Measurements from ENCODE around the gene NHEJ1. TPM values are rescaled to one million over a fixed set of nuclear protein-coding genes. Genes with fewer than 3 reads are reported as not detected.

The NHEJ1 gene
- polyA plus RNA-seq, 3 donors, result 19.5 to 22.6 (median 20.4) TPM

- DNase-seq (ENCODE audit: low read depth in 3 of 3, low spot score in 2 of 3), result no peak
Measured at GRCh38 chr2:219183151-219183772, 22.6 kb upstream of the NHEJ1 start.

- DNase-seq (ENCODE audit: low read depth in 3 of 3, low spot score in 2 of 3), result no peak
Measured at GRCh38 chr2:219182331-219183150, 21.9 kb upstream of the NHEJ1 start.

DNA sequence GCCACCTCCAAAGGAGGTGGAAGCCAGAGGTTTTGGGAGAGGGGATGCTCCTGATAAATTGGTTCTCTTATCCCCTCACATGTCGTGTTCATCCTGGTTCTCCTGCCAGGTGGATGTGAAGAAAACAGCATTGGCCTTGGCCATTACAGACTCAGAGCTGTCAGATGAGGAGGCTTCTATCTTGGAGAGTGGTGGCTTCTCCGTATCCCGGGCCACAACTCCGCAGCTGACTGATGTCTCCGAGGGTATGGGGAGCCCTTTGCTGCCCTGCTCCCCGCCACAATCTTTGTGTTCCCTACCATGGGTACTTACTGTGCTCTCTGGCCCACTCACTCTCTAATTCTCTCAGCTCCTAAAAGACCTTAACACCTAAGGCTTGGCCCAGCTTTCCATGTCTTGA lies 20.9 kb upstream of the NHEJ1 start:
- DNase-seq (ENCODE audit: low read depth in 3 of 3, low spot score in 2 of 3), result no peak

GRCh38 chr2:219180961-219181360 lies 20.3 kb upstream of the NHEJ1 start:
- DNase-seq (ENCODE audit: low read depth in 3 of 3, low spot score in 2 of 3), result no peak

DNA sequence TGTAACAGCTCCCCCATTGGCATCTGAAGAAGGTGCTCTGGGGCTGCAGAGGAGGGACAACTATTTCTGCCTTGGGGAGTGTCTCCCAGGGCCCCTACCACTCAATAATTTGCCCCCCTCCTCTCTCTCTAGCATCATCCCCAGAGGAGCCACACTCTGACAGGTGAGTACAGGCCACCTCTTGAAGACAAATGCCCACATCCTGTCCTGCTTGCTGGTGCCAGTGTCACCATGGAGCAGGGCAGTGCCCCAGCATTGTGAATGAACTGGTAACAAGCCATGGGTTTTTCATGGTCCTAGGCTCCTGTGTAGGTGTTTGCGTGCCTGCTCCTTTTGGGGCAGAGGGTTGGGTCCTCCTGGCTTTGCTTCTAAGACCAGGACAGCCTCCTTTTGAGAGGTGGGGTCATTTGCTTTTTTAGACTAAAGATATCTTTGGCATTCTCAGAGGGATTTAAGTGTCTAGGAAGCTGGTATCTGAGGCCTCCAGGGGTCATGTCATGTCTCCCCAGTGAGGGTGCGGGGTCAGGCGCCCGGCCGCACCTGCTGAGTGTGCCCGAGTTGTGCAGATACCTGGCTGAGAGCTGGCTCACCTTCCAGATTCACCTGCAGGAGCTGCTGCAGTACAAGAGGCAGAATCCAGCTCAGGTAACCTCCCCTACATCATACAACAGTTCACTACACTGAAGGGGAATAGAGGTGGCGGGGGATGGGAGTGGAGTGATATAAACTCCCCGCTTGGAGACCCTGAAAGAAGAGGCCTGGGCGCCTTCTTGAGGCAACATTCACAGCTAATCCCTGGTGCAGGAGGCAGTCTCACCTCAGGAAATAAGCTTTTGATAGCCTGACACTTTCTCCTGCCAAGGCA lies 19.2 kb upstream of the NHEJ1 start:
- no peak for DNase-seq (ENCODE audit: low read depth in 3 of 3, low spot score in 2 of 3)

DNA sequence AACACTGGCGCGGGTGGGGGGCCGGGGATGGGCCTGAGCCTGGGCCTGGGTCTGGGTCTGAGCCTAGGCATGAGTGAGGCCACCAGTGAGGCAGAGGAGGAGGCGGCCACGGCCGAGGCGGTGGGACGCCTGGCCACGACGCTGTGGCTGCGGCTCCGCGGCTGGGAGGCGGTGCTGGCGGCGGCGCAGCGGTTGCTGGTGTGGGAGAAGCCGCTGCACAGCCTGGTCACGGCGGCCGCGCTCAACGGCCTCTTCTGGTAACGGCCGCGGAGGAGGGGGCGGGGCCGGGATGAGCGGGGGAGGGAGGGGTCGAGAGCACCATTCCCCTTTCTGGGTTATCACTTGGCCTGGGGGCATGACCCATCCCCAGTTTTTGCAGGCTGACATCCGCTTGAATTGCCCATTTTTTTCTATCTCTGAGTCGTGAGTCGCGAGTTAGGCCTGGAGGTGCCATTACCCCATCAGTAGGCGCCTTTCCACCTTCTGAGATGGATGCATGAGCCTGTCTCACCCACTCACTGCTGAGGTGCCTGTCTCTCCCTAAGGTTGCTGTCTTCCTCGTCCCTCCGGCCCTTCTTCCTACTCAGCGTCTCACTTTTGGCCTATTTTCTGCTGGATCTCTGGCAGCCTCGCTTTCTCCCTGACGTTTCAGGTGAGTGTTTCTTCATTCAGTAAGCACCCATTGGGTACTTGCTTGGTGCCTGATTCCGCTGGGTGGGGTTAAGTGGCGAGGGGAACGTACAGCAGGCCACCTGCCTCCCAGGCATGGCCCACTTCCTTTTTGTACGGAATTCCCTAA lies 18.0 kb upstream of the NHEJ1 start:
- DNase-seq (ENCODE audit: low read depth in 3 of 3, low spot score in 2 of 3), result no peak

GRCh38 chr2:219177552-219178376 lies 17.1 kb upstream of the NHEJ1 start, which contains the start of gene RETREG2:
TSS of gene RETREG2 (plus strand) at chr2:219178275. CDS start at chr2:219178353, 78 bp downstream.
- DNase-seq (ENCODE audit: low read depth in 3 of 3, low spot score in 2 of 3), result peak; percentile 72 to 76 (median 75)

GRCh38 chr2:219176818-219177551 lies 16.4 kb upstream of the NHEJ1 start, which contains the start of gene CNPPD1:
TSS of gene CNPPD1 (minus strand) at chr2:219176925. CDS start at chr2:219176828, 97 bp downstream.
- peak in 2 of 3 donors; percentile 51 to 57 for DNase-seq (ENCODE audit: low read depth in 3 of 3, low spot score in 2 of 3)

GRCh38 chr2:219175928-219176817 lies 15.6 kb upstream of the NHEJ1 start:
- DNase-seq (ENCODE audit: low read depth in 3 of 3, low spot score in 2 of 3), result peak in 1 of 3 donors; percentile 24

DNA sequence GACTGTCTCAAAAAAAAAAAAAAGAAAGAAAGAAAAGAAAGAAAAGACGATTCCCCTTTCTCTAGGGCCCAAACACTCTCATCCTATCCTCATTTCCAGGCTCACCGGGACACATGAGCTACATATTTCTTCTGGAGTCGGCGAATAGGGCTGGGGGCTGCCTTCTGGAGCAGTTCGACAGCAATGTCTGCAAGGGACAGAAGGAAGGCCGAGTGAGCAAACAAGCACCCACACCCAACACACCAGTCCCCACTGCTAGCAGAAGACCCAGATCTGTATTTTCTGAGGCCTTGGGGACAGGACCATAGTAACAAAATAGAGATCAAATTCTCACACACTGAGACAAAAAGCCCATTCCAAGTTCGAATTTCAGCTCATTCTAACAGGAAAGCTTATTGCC lies 14.9 kb upstream of the NHEJ1 start:
- DNase-seq (ENCODE audit: low read depth in 3 of 3, low spot score in 2 of 3), result no peak

DNA sequence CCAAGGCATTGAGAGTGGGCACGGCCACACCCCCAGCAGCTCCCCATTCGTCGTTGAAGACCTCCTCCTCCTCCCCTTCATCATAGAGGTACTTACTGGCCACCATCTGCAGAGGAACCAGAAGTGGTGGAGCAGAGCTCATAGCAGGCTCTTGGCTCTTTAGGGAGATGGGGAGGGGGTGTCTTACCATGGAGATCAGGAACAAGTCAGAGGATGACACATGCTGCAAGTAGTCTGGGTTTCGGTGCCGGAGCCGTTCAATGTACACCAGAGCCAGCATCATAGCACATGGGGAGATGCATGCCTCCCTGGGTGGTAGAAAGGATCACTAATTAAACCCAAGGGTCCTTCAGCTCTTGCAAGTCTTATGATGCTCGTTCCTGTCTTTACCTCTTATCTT lies 14.2 kb upstream of the NHEJ1 start:
- no peak for DNase-seq (ENCODE audit: low read depth in 3 of 3, low spot score in 2 of 3)

DNA sequence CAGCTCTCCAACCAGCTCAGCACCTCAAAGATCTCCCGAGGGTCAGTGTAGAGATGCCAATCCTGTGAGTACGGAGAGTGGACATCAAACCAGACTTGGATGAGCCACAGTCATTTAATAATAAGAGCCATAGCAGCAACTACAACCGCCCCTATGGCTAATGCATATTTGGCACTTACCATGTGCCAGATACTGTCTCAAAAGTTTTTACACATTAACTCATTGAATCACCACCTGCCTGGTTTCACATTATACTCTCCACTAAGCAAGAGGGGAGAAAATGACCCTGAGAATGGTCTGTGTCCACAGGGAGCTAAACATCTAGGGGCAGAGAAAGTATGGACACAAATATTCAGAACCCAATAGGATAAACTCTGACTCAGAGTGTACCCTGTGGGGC lies 13.5 kb upstream of the NHEJ1 start:
- DNase-seq (ENCODE audit: low read depth in 3 of 3, low spot score in 2 of 3), result no peak

DNA sequence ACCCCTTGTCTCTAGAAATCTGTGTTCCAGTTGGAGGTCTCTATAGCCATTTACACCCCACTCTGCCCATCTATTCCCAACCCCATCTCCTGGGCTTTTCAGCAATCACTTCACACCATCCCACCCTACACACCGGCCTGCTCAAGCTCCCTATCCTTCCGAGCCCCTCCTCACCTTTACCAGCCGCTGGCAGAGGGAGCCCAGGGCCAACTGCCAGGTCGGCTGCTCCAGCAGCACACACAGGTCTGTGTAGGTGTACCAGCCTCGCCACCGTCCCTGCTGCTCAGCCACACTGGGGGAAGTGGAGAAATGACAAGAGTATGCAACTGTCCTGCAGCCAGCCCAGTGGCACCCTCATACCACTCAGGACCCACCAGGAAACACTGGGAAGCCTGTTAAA lies 12.6 kb upstream of the NHEJ1 start:
- DNase-seq (ENCODE audit: low read depth in 3 of 3, low spot score in 2 of 3), result no peak

- no peak for DNase-seq (ENCODE audit: low read depth in 3 of 3, low spot score in 2 of 3)
Measured at GRCh38 chr2:219172231-219173154, 11.9 kb upstream of the NHEJ1 start.

DNA sequence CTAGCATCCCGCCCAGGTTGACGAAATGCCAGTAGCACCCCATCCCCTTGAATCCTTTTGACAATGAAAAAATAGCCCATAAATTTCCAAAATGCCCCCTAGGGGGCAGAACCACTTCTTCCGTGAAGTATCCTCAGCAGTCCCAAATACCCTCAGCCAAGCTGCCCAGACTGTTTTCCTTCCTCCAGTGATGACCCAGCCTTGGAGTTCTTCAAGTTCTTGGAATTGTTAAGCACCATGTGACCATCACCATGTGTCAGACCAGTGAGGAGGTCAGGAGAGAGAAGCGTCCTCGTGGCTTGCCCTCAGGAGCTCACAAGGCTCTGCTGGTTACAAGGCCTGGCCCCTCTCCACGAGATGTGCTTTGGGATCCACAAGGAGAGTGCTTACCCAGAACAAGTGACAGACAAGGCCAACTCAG lies 10.6 kb upstream of the NHEJ1 start:
- no peak for DNase-seq (ENCODE audit: low read depth in 3 of 3, low spot score in 2 of 3)

DNA sequence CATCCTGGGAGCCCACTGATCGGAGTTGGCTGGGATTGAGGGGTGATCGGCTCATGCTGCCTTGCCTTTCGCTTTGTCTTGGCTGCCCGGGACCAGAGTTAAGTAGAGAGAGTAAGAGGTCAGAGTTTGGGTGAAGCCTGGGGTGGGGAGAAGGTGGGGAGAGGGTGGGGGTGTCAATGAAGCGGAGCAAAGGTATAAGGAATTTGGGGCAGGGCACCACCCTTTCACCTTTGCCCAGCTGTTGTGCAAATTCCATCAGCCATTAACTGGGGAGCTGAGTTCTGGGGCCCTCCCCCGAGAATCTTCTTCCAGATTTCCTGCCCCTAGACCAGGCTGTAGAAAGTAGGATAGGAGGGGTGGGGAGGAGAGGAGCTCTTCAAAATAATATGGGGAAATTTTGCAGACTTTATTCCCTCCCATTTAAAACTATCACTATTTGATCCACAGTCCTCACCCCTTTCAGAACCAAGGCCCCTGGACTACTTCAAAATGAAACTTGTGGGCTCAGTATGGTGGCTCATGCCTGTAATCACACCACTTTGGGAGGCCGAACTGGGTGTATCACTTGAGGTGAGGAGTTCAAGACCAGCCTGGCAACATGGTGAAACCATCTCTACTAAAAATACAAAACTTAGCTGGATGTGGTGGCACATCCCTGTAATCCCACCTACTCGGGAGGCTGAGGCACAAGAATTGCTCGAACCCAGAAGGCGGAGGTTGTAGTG lies 9.5 kb upstream of the NHEJ1 start, which contains the start of gene SLC23A3:
SLC23A3 (minus strand) TSS at position 100 of the 725 bp plus-strand sequence; CDS start at position 55, 45 bp downstream.
- no peak for DNase-seq (ENCODE audit: low read depth in 3 of 3, low spot score in 2 of 3)

Data from right renal cortex interstitium (tissue), 3 donors.